HepG2 (cell line): ENCODE measurements around the gene CD3D. TPM values are rescaled to one million over a fixed set of nuclear protein-coding genes. Genes with fewer than 3 reads are reported as not detected.

Experiments used
- BHLHE40 ChIP-seq: IDR thresholded peaks from 2 replicates; pipeline ENCODE4 v1.6.1; 2011; ENCODE audit warnings: low read length, improper control_type of control experiment
- CBX1 ChIP-seq: IDR thresholded peaks from one replicate; pipeline ENCODE4 v1.6.1; 2016; ENCODE audit warnings: antibody characterized with exemption, low read depth
- CSRNP1 ChIP-seq: sonication (generic); formaldehyde crosslinking; IDR thresholded peaks from 2 replicates; pipeline ENCODE4 v1.8.1; 2023; ENCODE audit warnings: mild to moderate bottlenecking, missing genetic modification reagents
- NR2F1 ChIP-seq, 2 experiments: fragments of 450-650 bp in 1 of 2; formaldehyde crosslinking in 1 of 2; IDR thresholded peaks; 2 replicates each; pipeline versions ENCODE4 v1.5.0 to v1.6.1; 2016 to 2020; ENCODE audit warnings: mild to moderate bottlenecking in 1 of 2, missing compliant biosample characterization in 1 of 2, missing genetic modification reagents in 1 of 2, moderate library complexity in 1 of 2
- PRDM10 ChIP-seq: sonication (generic); formaldehyde crosslinking; IDR thresholded peaks from 2 replicates; pipeline ENCODE4 v1.4.0; 2020; ENCODE audit warnings: low read depth, missing genetic modification reagents
- STAT6 ChIP-seq: sonication (generic); formaldehyde crosslinking; IDR thresholded peaks from 2 replicates; pipeline ENCODE4 v1.4.0; 2020; ENCODE audit warnings: missing genetic modification reagents, mild to moderate bottlenecking, borderline replicate concordance
- ZBTB20 ChIP-seq: sonication (generic); formaldehyde crosslinking; IDR thresholded peaks from 2 replicates; pipeline ENCODE4 v1.8.1; 2023; ENCODE audit warnings: missing genetic modification reagents, low read depth, mild to moderate bottlenecking, borderline replicate concordance
- ZBTB33 ChIP-seq: sonication (generic); formaldehyde crosslinking; IDR thresholded peaks from 2 replicates; pipeline ENCODE4 v1.4.0; 2020; ENCODE audit warnings: missing genetic modification reagents
- ZFP91 ChIP-seq: sonication (generic); formaldehyde crosslinking; IDR thresholded peaks from 2 replicates; pipeline ENCODE4 v1.9.0; 2022; ENCODE audit warnings: missing genetic modification reagents, mild to moderate bottlenecking, borderline replicate concordance
- ZGPAT ChIP-seq: IDR thresholded peaks from 2 replicates; pipeline ENCODE4 v1.6.1; 2016; ENCODE audit warnings: mild to moderate bottlenecking
- ZKSCAN5 ChIP-seq: sonication (generic); formaldehyde crosslinking; IDR thresholded peaks from 2 replicates; pipeline ENCODE4 v1.5.1; 2020; ENCODE audit warnings: mild to moderate bottlenecking, missing genetic modification reagents
- ZNF383 ChIP-seq: sonication (generic); formaldehyde crosslinking; IDR thresholded peaks from 2 replicates; pipeline ENCODE4 v1.4.0; 2020; ENCODE audit warnings: missing genetic modification reagents, mild to moderate bottlenecking, borderline replicate concordance
- ZNF44 ChIP-seq: sonication (generic); formaldehyde crosslinking; IDR thresholded peaks from 2 replicates; pipeline ENCODE4 v1.5.1; 2020; ENCODE audit warnings: mild to moderate bottlenecking, missing genetic modification reagents
- polyA plus RNA-seq, 8 experiments: library from polyadenylated mRNA; depleted of rRNA in 3 of 8; stranded (reverse) in 7 of 8; unstranded in 1 of 8; fragments of >200 nt; fragmentation: Illumina TruSeq in 4 of 8; extraction: Trizol in 4 of 8; gene quantifications; 2 replicates each; pipeline versions ENCODE4 v1.2.1 to v1.2.3, GENCODE V29; 2011 to 2016; ENCODE audit warnings: low read depth in 4 of 8, missing spikeins in 1 of 8, mixed read lengths in 1 of 8; ENCODE audit not compliant: insufficient read depth in 1 of 8
- total RNA-seq, 5 experiments: library from RNA; depleted of rRNA; stranded (reverse); fragments of >200 nt; fragmentation: Illumina TruSeq; extraction: Trizol; gene quantifications; 2 replicates each; pipeline ENCODE4 v1.2.3, GENCODE V29; 2016; ENCODE audit warnings: low read depth in 1 of 5

Gene CD3D
- total and polyA plus RNA-seq, 2 of the 13 experiments (the other 11 are each of a cell fraction or from before 2014, with no cell fraction given): 0.66 to 6.6 TPM

- TF ChIP-seq CSRNP1 (CRISPR knock-in tag) (peak; percentile 90), NR2F1 (CRISPR knock-in tag; IDR thresholded peaks at IDR 0.05) (peak in 1 of 2 experiments; percentile 30; a peak in 1 of 4 replicates), ZBTB20 (CRISPR knock-in tag) (0 out of 2 replicates have a peak, but pooled peaks have one; percentile 73), PRDM10 (CRISPR knock-in tag) (no peak), ZNF383 (CRISPR knock-in tag) (no peak), ZFP91 (CRISPR knock-in tag) (peak; percentile 64; the same call in 1 of the 2 replicates), ZNF44 (CRISPR knock-in tag) (peak; percentile 79; the same call in 1 of the 2 replicates), STAT6 (CRISPR knock-in tag) (0 out of 2 replicates have a peak, but pooled peaks have one; percentile 31), ZKSCAN5 (CRISPR knock-in tag) (0 out of 2 replicates have a peak, but pooled peaks have one; percentile 50), ZGPAT (CRISPR knock-in tag) (peak; percentile 77; the same call in 1 of the 2 replicates), ZBTB33 (0 out of 2 replicates have a peak, but pooled peaks have one; percentile 29), CBX1 (peak; percentile 92), BHLHE40 (0 out of 2 replicates have a peak, but pooled peaks have one; percentile 18)
Observed at GRCh38 chr11:118359295-118359958, 16.9 kb upstream of the CD3D start, which contains the start of gene UBE4A (continued).
